HG03280 (cell line): ENCODE results near the gene TP73.
"Not testable (repeated sequence)": the region's sequence is repeated elsewhere in the genome, so short reads cannot be mapped to it uniquely, and the experiment has no call there.

Source experiments
- ATAC-seq: cut with Tn5 transposase; IDR thresholded peaks from one replicate; pipeline ENCODE4 v1.9.1; 2021; ENCODE audit warnings: mild to moderate bottlenecking, moderate library complexity; ENCODE audit not compliant: unreplicated experiment

Gene TP73

DNA sequence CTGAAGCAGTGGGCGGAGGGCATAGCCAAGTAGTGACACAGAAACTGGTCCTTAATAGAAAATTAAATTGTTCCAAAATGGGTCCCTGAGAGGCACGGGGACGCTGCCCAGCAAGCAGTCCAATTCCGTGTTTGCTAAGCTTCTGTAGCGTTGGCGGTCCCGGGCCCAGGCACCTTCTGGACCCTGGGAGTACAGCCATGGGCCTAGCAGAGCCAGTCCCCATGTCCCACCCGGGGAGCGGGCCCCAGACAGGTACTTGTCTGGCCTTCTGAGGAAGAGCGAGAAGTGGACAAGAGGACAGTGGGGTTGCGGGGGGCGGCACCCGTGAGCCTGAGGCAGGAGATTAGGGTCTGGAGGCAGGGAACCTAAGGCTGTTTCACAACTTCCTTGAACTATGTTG lies 88.4 kb downstream of the TP73 start:
- no peak for ATAC-seq

DNA sequence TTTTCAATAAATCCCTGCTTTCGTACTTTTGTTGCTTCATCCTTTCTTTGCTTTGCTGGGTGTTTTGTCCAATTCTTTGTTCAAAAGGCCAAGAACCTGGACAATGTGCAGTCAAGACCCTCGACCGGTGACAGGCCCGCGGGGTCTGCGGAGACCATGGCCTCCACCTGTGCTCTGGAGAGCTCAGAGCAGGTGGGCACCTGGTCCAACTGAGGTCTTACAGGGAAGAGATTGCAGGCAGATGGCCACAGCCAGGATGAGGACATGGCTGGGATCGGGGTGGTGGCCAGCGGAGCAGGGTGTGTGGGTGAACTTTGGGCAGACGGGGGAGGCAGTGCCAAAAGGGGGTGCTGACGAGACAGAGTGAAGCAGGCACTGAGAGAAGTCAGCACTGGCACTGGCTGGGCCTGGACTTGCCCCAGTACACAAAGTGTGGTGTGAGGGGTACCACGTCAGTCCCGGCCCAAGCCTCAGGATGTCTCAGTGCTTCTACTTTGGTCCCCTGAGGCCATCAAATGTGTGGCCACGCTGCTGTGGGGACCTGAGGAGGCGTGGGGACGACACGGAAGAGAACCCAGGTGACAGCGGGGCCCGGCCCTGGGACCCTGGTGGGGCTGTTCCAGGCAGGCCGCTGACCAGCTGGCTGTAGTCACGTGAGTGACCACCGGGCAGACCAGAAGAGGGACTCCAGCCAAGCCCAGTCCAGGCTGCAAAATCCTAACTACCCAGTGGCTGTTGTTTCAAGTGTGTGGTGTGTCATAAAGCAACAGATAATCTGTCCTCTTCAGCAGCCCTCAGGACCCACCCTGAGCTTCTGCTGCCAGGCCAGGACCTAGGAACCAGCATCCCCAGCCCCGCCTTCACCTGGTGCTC lies 89.5 kb downstream of the TP73 start:
- ATAC-seq, result no peak

DNA sequence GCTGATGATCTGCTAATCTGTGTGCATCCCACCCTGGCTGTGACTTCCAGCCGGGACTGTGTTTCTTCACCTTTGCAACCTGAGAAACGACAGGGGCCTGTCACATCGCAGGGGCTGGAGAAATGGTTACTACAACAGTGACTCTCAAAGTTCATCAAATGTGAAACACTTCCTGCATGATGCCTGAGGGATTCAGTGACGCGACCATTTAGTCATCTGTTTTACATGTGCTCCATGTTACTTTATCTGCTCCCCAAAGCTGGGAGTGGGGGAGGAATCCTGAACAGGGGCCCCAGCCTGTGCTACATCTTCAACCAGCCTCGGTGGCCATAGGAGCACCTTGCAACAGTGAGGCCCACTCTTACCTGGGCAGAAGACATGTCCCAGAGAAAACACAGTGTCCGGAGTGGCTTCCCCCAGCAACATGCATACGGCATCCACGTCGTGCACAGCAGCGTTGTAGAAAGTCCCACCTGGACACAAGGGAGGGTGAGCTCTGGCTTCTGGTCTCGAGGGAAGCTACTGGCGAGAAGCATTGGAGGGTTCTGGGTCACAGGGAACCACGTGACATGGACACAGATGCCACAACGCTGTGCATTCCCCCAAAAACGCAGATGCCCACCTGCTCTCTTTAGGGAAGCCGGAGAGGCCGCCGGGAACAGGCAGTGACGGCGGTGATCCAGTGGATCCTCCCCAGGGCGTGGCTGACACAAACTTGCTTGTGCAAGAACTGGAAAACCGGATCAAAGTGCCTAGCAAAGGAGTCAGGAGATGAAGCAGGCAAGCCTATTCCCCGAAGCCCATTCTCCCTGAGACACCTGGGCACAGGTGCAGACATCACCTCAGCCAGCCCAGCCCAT lies 90.4 kb downstream of the TP73 start:
- ATAC-seq, result no peak

DNA sequence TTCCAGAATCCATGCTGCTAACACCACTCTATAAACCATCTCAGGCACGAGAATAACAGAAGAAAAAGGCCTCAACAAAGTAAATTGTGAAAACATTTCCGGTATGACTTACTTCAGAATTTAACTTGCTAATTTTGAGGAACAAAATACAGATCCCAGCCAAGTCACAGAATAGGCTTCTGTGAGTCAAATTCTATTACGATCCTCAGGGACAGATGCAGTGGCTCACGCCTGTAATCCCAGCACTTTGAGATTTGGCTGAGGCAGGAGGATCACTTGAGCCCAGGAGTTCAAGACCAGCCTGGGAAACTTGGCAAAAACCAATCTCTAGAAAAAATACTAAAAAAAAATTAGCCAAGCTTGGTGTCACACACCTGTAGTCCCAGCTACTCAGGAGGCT lies 91.1 kb downstream of the TP73 start:
- ATAC-seq, result no peak

DNA sequence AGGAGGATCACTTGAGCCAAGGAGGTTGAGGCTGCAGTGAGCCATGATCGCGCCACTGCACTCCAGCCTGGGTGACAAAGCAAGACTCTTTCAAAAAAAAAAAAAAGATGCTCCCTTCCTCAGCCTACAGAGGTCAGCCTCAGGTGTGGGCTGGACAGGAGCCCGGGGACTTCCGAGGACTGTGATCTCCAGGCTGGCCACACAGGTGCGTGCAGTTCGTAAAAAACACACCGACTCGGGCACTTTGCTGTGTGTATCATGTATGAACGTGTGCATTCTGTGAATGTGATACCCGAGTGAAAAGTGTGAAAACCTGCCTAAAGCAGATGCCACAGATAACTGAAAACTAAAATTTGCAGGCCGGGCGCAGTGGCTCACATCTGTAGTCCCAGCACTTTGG lies 91.5 kb downstream of the TP73 start:
- no peak for ATAC-seq

DNA sequence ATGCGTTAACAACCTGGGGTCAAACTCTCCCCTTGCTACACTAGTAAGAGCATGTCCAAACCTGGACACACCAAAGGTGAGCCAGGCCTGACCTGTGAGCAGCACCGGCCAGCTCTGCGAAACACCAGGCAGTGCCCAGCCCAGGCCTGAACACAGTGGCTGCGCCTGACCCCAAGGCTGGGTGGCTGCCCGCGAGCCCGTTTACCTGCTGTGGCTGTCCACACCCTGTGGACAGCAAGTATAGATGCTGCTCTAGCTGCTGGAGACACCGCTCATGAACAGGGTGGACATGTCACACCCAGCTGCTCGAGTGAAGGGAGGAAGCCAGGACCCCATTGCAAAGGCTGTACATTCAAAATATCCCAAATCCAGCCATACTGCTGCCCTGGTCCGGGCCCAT lies 92.3 kb downstream of the TP73 start:
- ATAC-seq, result no peak

DNA sequence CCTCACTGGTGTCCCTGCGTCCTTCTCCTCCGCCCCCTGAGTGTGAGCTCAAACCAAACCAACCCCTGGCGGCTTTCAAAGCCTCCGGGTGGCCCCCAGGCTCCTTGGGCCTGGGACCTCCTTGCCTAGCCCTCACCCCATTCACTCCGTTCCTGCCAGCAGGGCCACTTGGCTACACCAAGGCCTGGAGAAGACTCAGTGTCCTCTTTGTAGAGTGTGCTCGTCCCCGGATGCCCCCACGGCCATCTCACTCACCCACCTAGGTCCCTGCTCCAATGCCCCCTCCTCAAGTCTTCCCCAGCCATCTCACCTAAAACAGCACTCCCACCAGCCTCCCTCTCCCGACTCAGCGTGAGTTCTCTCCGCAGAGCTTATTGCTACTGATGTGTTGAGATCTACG lies 92.8 kb downstream of the TP73 start:
- ATAC-seq, result no peak

DNA sequence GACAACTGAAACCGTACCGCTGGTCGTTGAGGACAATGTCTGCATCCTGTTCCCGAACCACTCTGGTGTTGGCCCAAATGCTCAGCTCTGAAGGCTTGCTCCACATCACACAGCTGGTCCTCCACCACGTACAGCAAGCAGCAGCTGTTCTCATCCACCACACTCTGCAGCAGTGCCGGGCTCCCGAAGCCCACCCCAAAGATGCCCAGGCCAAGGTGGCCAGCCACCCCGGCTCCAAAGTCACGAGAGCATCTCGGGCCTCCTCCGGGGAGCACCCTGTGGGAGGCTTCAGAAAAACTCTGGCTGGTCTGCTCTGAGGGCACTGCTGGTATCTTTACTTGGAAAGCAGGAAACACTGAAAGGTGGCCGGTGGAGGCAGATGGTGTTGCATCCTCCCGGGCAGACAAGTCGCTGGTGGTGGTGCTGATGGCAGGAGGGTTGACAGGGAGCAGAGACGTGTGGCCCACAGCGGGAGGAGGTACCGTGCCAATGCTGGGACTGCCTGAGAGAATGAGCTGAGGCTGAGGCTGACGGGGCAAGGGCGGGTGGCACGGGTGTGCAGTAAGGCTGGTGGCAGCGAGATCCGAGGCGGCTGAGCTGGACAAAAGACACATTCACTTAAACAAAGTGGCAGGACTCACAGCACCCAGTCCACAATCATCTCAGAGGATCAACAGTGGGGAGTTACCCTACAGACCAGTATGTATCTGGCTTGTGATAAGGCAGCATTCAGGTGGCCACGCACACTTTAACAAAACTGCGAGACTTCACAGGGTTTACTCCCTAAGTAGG lies 93.5 kb downstream of the TP73 start:
- ATAC-seq, result no peak

DNA sequence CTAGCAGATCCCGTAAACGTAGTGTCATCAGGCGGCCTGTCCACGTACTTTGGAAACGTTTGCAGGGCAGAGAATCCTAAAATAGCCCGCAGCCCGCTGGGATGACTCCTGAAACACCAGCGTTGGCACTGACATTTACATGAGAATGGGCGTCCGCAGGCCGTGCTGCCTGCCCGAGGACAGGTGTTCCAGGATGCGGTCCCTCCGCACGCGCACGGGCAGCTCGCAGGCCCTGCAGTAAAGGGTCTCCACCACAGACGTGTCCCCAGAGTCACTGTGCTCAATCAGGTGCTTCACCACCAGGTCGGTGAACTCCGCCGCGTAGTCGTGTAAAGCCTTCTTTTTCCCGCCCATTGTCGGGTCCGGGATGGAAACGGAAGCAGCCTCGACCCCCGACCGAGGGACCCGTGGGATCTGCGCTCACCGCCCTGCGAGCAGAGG lies 94.1 kb downstream of the TP73 start:
- no peak for ATAC-seq

DNA sequence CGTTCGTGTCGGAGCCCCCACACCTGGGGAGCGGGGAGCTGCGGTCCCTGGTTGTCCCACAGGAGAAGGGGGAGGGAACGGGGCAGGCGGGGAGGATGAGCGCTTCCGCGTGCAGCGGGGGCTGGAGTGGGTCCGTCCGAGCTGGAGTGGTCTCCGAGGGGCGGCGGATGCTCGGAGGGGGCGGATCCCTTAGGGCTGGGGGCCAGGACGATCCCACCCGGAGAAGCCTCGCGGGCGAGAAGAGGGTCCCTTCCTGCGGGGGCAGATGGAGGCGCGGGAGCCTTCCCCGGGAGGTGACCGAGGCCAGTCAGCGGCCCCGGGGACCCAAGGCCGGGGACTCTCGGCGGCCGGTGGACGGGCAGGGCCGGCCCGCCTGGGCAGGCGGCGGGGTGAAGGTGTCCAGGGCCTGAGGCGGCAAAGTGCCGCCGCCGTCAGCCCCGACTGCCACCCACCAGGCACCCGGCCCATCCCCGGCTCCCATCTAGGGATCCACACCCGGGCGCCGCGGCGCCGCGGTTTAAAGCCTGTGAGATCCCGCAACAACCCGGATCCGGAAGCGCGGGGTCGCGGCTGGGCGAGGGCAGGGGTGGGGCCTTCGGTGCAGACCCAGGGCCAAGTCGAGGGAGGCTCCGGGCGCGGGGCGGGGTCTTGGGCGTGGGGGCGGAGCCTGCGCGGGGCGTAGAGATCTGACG lies 94.7 kb downstream of the TP73 start:
- ATAC-seq, result peak; percentile 79

DNA sequence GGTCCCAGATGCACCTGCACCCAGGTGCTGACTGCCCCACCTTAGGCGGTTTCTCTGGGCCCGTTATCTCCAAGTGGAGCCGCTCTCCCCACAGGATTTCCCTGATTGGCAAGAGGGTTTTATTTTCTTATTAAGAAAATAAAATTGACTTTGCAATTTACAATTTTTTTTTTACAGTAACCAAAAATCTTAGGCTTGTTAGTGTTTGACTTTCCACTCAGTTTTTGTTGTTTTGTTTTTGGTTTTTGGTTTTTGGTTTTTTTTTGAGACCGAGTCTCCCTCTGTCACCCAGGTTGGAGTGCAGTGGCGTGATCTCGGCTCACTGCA lies 95.2 kb downstream of the TP73 start:
- no peak for ATAC-seq

DNA sequence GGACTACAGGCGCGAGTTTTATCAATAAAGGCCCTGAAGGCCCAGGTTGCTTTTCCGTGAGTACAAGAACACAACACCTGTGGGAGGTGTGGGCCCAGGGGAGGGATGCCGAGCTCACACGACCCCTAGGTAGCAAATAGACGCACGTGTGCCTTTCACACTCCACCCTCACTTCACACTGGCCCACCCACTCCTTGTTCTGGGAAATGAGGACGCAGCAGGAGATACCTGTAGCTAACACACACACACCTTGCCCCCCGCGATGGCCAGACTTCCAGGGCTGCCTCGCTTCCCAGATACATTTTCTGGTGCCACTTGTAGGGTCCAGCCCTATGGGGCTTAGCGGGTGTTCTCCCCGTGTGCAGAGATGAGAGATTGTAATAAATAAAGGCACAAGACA lies 95.6 kb downstream of the TP73 start:
- ATAC-seq, result no peak

DNA sequence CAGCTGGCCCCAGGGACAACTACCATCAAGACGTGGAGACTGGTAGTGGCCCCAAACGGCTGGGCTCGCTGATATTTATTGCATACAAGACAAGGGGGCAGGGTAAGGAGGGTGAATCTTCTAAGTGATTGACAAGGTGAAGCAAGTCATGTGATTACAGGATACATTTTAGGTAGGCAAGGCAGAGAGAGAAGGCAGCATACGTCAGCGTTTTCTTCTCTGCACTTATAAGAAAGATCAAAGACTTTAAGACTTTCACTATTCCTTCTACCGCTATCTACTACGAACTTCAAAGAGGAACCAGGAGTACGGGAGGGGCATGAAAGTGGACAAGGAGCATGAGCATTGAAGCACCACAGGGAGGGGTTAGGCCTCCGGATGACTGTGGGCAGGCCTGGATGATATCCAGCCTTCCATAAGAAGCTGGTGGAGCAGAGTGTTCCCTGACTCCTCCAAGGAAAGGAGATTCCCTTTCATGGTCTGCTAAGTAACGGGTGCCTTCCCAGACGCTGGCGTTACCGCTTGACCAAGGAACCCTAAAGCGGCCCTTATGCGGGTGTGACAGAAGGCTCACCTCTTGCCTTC lies 96.1 kb downstream of the TP73 start:
- ATAC-seq, result not testable (repeated sequence)

DNA sequence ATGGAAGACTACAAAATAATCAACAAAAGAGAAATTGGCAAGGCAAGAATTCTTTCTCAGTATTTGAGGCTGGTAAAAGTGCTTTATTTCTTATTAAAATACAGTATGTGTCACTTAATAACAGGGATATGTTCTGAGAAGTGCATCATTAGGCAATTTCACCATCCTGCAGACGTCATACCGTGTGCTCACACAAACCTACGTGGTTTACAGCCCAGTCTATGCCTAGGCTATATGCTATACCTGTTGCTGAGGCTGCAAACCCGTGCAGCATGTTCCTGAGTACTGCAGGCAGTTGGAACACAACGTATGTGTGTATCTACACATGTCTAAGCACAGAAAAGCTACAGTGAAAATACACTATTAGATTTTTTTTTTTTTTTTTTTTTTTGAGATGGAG lies 97.2 kb downstream of the TP73 start:
- ATAC-seq, result no peak

DNA sequence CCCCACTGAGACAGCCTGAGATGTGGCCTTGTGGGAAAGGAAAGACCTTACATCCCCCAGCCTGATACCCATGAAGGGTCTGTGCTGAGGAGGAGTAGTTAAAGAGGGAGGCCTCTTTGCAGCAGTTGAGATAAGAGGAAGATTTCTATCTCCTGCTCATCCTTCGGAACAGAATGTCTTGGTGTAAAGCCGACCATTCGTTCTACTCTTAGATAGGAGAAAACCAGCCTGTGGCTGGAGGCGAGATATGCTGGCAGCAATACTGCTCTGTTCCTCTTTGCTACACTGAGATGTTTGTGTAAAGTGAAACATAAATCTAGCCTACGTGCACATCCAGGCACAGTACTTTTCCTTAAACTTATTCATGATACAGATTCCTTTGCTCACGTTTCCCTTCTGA lies 98.4 kb downstream of the TP73 start:
- no peak for ATAC-seq

DNA sequence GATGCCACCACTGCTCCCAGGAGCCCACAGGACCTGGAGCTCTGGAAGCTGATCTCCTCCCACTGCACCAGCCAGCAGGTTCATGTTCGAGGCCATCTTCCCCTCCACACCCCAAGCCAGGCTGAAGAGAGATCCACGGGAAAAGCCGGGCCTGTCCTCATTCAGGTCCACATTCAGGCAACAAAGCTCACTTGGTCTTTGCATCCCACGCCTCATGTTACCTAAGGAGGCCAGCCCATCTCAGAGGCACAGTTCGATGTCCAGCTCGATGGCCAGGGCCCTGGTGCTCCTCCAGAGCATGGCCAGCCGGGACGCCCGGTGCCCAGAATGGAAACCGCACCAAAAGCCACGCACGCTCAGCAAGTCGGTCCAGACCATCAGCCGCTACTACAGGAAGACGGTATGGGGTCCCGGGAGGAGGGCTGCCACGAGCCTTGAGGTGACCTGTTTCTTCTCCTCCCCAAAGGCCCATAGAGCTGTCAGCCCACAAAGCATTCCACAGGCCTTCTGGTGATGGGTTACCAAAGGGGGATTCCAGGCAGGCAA lies 100.2 kb downstream of the TP73 start, which contains the start of gene CCDC27:
CCDC27 (plus strand) TSS at position 51 of the 546 bp plus-strand sequence; CDS start at position 83, 32 bp downstream.
- ATAC-seq, result no peak

DNA sequence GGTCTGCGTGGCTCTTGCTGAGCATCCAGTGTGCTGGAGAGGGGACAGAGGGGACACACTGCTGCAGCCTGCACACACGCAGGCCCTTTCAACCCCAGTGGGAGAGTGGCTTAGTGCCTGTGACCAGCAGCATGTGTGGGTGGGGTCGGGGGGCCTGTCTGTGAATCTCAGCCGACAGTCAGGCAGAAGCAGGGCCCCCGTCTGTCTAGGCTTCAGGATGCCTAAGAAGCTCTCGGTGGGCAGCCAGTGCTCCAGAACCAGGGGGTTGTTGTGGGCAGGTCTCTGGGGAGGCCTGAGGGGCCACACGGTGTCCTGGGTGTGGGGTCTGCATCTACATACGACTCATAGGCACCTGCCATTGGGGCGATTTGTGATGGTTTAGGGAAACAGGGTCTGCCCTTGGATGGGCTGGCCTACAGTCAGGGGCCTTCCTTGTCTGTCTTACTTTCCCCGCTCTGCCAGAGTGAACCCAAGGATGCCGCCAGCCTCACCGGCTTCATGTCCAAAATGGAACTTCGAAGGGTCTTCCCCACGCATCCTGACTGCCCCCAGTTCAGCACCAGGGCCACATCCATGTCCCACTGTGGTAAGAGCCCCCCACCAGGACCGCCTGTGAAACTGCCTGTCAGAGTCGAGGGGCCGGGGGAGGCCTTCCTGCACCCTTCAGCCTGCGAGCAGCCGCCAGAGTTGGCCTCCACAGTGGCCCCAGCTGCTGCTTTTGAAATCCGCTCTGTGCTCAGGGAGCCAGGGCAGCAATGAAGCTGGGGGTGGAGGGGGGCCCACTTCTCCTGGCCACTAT lies 101.5 kb downstream of the TP73 start:
- no peak for ATAC-seq

DNA sequence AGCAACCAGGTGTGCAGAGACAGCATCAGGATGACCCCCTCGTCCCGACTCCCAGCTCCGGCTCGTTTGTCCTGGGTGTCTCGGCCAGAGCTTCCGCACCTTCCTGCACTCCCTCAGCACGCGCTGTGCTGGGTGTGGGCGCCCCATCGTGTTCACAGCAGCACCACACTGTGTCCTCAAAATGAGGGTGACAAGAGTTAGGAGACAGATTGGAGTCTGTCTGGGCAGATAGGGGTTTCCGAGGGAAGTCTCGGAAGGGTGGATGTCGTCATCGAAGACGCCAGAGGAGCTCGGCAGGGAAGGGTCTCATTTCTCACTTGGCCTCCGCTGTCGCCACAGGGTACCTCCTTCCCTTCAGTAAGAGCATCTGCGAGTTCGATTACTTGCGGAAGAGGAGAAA lies 104.1 kb downstream of the TP73 start:
- ATAC-seq, result no peak

DNA sequence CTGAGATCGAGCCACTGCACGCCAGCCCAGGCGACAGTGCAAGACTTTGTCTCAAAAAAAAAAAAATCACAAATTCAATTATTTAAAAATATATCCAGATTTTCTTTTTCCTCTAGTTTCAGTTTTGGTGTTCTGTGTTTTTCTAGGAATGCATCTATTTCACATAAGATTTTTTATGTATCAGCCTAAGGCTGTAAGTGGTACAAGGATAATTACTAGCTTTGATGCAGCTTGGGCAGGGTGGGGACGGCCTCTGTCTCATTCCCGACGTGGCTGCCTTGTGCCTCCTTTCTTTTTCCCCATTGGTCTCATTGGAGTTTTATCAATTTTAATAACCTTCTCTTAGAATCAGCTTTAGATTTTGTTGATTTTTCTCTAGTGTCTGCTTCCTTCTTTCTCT lies 106.8 kb downstream of the TP73 start:
- ATAC-seq, result no peak
